K562 (cell line): ENCODE results near the gene CCDC116. TPM values are rescaled to one million over a fixed set of nuclear protein-coding genes. Genes with fewer than 3 reads are reported as not detected.

Source experiments
- CBFB ChIP-seq: sonication (generic); formaldehyde crosslinking; IDR thresholded peaks from 2 replicates; pipeline ENCODE4 v1.4.0; 2020; ENCODE audit warnings: mild to moderate bottlenecking, missing genetic modification reagents
- CEBPB ChIP-seq: fragments of 450-650 bp; IDR thresholded peaks from 2 replicates; pipeline ENCODE4 v1.6.1; 2016; ENCODE audit warnings: missing genetic modification characterization, missing compliant biosample characterization
- ELF1 ChIP-seq: fragments of 200-800 bp; sonication (Bioruptor generic); IDR thresholded peaks from 2 replicates; pipeline ENCODE4 v1.6.1; 2016; ENCODE audit warnings: missing genetic modification characterization, missing compliant biosample characterization
- FOXA3 ChIP-seq, 2 experiments: fragments of 450-650 bp in 1 of 2; sonication (generic) in 1 of 2; formaldehyde crosslinking; IDR thresholded peaks in 1 of 2; conservative IDR thresholded peaks in 1 of 2; 2 replicates each; pipeline versions ENCODE4 v1.4.0 to v1.8.0; 2020 to 2022; ENCODE audit warnings: mild to moderate bottlenecking in 2 of 2, missing genetic modification reagents in 1 of 2
- HDAC1 ChIP-seq, 2 experiments: fragments of 450-650 bp; IDR thresholded peaks; 2 replicates each; pipeline ENCODE4 v1.6.1; 2016 to 2017; ENCODE audit warnings: inconsistent platforms in 1 of 2, mild to moderate bottlenecking in 1 of 2, moderate library complexity in 1 of 2
- MYBL2 ChIP-seq, 2 experiments: fragments of 450-650 bp in 1 of 2; sonication (generic) in 1 of 2; formaldehyde crosslinking in 1 of 2; IDR thresholded peaks; 2 replicates each; pipeline versions ENCODE4 v1.6.1 to v1.8.1; 2017 to 2022; ENCODE audit warnings: borderline replicate concordance in 1 of 2, inconsistent platforms in 1 of 2, low read depth in 1 of 2, mild to moderate bottlenecking in 1 of 2, missing genetic modification reagents in 1 of 2, moderate library complexity in 1 of 2
- NONO ChIP-seq, 2 experiments: fragments of 200-400 bp in 1 of 2; fragments of 450-650 bp in 1 of 2; formaldehyde crosslinking in 1 of 2; IDR thresholded peaks; 2 replicates each; pipeline ENCODE4 v1.6.1; 2017; ENCODE audit warnings: low read depth in 2 of 2, mild to moderate bottlenecking in 2 of 2, moderate library complexity in 2 of 2, low read length in 1 of 2
- NR1H2 ChIP-seq: sonication (generic); formaldehyde crosslinking; IDR thresholded peaks from 2 replicates; pipeline ENCODE4 v1.4.0; 2020; ENCODE audit warnings: mild to moderate bottlenecking, missing genetic modification reagents
- PHB ChIP-seq: fragments of 250-450 bp; sonication (Bioruptor Pico); IDR thresholded peaks from 2 replicates; pipeline ENCODE4 v1.5.0; 2021
- PRMT5 ChIP-seq: sonication (generic); formaldehyde crosslinking; IDR thresholded peaks from 2 replicates; pipeline ENCODE4 v1.5.0; 2020; ENCODE audit warnings: missing genetic modification reagents
- PTBP1 ChIP-seq: fragments of 200-400 bp; formaldehyde crosslinking; IDR thresholded peaks from 2 replicates; pipeline ENCODE4 v1.6.1; 2017; ENCODE audit warnings: low read depth, low read length
- SPI1 ChIP-seq: IDR thresholded peaks from 2 replicates; pipeline ENCODE4 v1.6.1; 2011; ENCODE audit warnings: low read depth, low read length, control low read depth, borderline replicate concordance
- TAF9B ChIP-seq: fragments of 450-650 bp; IDR thresholded peaks from 2 replicates; pipeline ENCODE4 v1.6.1; 2018; ENCODE audit warnings: mild to moderate bottlenecking; ENCODE audit not compliant: partially characterized antibody
- TGIF2 ChIP-seq: sonication (generic); formaldehyde crosslinking; IDR thresholded peaks from 2 replicates; pipeline ENCODE4 v1.8.1; 2022; ENCODE audit warnings: mild to moderate bottlenecking, missing genetic modification reagents, moderate library complexity
- ZNF408 ChIP-seq: fragments of 250-450 bp; sonication (Bioruptor Pico); IDR thresholded peaks from 2 replicates; pipeline ENCODE4 v1.4.0; 2020; ENCODE audit warnings: low read depth, mild to moderate bottlenecking, moderate library complexity
- ZNF511 ChIP-seq: sonication (generic); formaldehyde crosslinking; IDR thresholded peaks from 2 replicates; pipeline ENCODE4 v1.8.0; 2022; ENCODE audit warnings: mild to moderate bottlenecking, missing genetic modification reagents
- polyA plus RNA-seq, 8 experiments: library from polyadenylated mRNA; depleted of rRNA in 4 of 8; stranded (reverse) in 5 of 8; unstranded in 3 of 8; fragments of >200 nt; fragmentation: Nextera tagmentation in 2 of 8; fragmentation: Illumina TruSeq in 1 of 8; extraction: Ambion mirVana in 2 of 8; extraction: Trizol in 1 of 8; gene quantifications; 2 replicates each; pipeline versions ENCODE4 v1.2.1 to v1.2.3, GENCODE V29; 2011 to 2014; ENCODE audit warnings: inconsistent platforms in 1 of 8, missing spikeins in 1 of 8
- total RNA-seq, 7 experiments: library from RNA; depleted of rRNA in 6 of 7; stranded (reverse); fragments of >200 nt in 6 of 7; fragmentation: Illumina TruSeq in 2 of 7; extraction: Trizol in 2 of 7; gene quantifications; 2 replicates each; pipeline versions ENCODE4 v1.2.1 to v1.2.3, GENCODE V29; 2011 to 2021; ENCODE audit warnings: low replicate concordance in 1 of 7
- TF ChIP-seq, protein P1 (sequence below): fragments of 450-650 bp; IDR thresholded peaks from 2 replicates; pipeline ENCODE4 v1.7.0; 2016; ENCODE audit warnings: borderline replicate concordance
- TF ChIP-seq, protein P2 (sequence below): sonication (generic); formaldehyde crosslinking; IDR thresholded peaks from 2 replicates; pipeline ENCODE4 v1.8.1; 2022; ENCODE audit warnings: missing genetic modification reagents
- TF ChIP-seq, protein P3 (sequence below), 2 experiments: fragments of 450-650 bp in 1 of 2; IDR thresholded peaks; 2 replicates each; pipeline ENCODE4 v1.6.1; 2011 to 2017; ENCODE audit warnings: low read depth in 2 of 2, antibody characterized with exemption in 1 of 2, borderline replicate concordance in 1 of 2, low read length in 1 of 2, mild to moderate bottlenecking in 1 of 2, mixed read lengths in 1 of 2; ENCODE audit not compliant: control insufficient read depth in 1 of 2
- TF ChIP-seq, protein P4 (sequence below): sonication (generic); formaldehyde crosslinking; IDR thresholded peaks from 2 replicates; pipeline ENCODE4 v1.9.0; 2022; ENCODE audit warnings: mild to moderate bottlenecking, missing genetic modification reagents
- TF ChIP-seq, protein P5 (sequence below): fragments of 250-450 bp; sonication (Bioruptor Pico); IDR thresholded peaks from 2 replicates; pipeline ENCODE4 v1.8.0; 2022; ENCODE audit warnings: moderate library complexity, mild to moderate bottlenecking, inconsistent platforms

CCDC116 gene
- total and polyA plus RNA-seq, 9 of the 15 experiments (the other 6 are each of a cell fraction or from before 2014, with no cell fraction given), result 1.6 to 11.3 (median 4.7) TPM

DNA sequence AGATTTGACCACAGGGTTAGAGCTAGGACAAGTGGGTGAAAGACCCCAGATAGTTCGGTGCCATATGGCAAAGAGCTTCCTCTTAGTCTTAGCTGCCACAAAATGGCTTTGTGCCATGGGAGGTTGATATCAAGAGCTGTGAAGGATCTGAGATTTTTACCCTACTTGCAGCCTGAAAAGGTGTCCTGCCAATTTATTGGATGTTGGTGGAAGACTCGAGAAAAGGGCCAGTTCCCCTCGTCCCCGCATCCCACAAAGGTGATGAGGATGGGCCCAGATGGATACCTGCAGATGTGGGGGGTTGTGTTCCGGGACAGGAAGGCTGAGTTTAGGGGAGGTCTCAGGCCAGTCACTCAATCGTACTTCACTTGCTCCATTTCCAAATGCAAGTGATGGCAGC is 30.0 kb upstream of the CCDC116 start (continued):
- peak in 1 of 2 experiments; percentile 69; a peak in 1 of 4 replicates for TF ChIP-seq FOXA3 (CRISPR knock-in tag; conservative IDR thresholded peaks at IDR 0.05 in 1 of 2, IDR thresholded peaks at IDR 0.05 in 1 of 2)
- TF ChIP-seq ELF1, result no peak
- no peak for TF ChIP-seq ZNF511 (CRISPR knock-in tag)
- TF ChIP-seq, protein P1, sequence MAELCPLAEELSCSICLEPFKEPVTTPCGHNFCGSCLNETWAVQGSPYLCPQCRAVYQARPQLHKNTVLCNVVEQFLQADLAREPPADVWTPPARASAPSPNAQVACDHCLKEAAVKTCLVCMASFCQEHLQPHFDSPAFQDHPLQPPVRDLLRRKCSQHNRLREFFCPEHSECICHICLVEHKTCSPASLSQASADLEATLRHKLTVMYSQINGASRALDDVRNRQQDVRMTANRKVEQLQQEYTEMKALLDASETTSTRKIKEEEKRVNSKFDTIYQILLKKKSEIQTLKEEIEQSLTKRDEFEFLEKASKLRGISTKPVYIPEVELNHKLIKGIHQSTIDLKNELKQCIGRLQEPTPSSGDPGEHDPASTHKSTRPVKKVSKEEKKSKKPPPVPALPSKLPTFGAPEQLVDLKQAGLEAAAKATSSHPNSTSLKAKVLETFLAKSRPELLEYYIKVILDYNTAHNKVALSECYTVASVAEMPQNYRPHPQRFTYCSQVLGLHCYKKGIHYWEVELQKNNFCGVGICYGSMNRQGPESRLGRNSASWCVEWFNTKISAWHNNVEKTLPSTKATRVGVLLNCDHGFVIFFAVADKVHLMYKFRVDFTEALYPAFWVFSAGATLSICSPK, result no peak
- TF ChIP-seq CEBPB (tag), result no peak
- TF ChIP-seq PRMT5 (CRISPR knock-in tag), result no peak
- TF ChIP-seq CBFB, result no peak
- no peak for TF ChIP-seq MYBL2 (IDR thresholded peaks at IDR 0.05; ENCODE audit: low read depth)
- no peak; the same call in 1 of the 2 replicates for TF ChIP-seq MYBL2 (CRISPR knock-in tag; IDR thresholded peaks at IDR 0.05; ENCODE audit: borderline replicate concordance)
- peak; percentile 87; the same call in 1 of the 2 replicates for TF ChIP-seq PHB
- no peak for TF ChIP-seq NONO (IDR thresholded peaks at IDR 0.05; ENCODE audit: low read depth in 2 of 2, low read length in 1 of 2)
- TF ChIP-seq TGIF2 (CRISPR knock-in tag), result no peak
- TF ChIP-seq, protein P2, sequence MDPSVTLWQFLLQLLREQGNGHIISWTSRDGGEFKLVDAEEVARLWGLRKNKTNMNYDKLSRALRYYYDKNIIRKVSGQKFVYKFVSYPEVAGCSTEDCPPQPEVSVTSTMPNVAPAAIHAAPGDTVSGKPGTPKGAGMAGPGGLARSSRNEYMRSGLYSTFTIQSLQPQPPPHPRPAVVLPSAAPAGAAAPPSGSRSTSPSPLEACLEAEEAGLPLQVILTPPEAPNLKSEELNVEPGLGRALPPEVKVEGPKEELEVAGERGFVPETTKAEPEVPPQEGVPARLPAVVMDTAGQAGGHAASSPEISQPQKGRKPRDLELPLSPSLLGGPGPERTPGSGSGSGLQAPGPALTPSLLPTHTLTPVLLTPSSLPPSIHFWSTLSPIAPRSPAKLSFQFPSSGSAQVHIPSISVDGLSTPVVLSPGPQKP (CRISPR knock-in tag), result 0 out of 2 replicates have a peak, but pooled peaks have one; percentile 60
- TF ChIP-seq ZNF408, result no peak
- TF ChIP-seq HDAC1 (IDR thresholded peaks at IDR 0.05), result no peak
- TF ChIP-seq, protein P3, sequence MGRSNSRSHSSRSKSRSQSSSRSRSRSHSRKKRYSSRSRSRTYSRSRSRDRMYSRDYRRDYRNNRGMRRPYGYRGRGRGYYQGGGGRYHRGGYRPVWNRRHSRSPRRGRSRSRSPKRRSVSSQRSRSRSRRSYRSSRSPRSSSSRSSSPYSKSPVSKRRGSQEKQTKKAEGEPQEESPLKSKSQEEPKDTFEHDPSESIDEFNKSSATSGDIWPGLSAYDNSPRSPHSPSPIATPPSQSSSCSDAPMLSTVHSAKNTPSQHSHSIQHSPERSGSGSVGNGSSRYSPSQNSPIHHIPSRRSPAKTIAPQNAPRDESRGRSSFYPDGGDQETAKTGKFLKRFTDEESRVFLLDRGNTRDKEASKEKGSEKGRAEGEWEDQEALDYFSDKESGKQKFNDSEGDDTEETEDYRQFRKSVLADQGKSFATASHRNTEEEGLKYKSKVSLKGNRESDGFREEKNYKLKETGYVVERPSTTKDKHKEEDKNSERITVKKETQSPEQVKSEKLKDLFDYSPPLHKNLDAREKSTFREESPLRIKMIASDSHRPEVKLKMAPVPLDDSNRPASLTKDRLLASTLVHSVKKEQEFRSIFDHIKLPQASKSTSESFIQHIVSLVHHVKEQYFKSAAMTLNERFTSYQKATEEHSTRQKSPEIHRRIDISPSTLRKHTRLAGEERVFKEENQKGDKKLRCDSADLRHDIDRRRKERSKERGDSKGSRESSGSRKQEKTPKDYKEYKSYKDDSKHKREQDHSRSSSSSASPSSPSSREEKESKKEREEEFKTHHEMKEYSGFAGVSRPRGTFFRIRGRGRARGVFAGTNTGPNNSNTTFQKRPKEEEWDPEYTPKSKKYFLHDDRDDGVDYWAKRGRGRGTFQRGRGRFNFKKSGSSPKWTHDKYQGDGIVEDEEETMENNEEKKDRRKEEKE (IDR thresholded peaks at IDR 0.05; ENCODE audit: borderline replicate concordance in 1 of 2, control insufficient read depth in 1 of 2, low read depth in 2 of 2, low read length in 1 of 2), result no peak
- TF ChIP-seq, protein P4, sequence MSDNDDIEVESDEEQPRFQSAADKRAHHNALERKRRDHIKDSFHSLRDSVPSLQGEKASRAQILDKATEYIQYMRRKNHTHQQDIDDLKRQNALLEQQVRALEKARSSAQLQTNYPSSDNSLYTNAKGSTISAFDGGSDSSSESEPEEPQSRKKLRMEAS, result no peak
- TF ChIP-seq TAF9B, result no peak
- TF ChIP-seq, protein P5, sequence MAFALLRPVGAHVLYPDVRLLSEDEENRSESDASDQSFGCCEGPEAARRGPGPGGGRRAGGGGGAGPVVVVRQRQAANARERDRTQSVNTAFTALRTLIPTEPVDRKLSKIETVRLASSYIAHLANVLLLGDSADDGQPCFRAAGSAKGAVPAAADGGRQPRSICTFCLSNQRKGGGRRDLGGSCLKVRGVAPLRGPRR (CRISPR knock-in tag), result no peak
- TF ChIP-seq SPI1, result 0 out of 2 replicates have a peak, but pooled peaks have one; percentile 1
- no peak for TF ChIP-seq PTBP1
- no peak for TF ChIP-seq NR1H2 (CRISPR knock-in tag)
